H9 (cell line): Measurements from ENCODE around the gene LEF1. TPM values are rescaled to one million over a fixed set of nuclear protein-coding genes. Genes with fewer than 3 reads are reported as not detected.

Experiments
- DNase-seq: peaks from one replicate; pipeline ENCODE4 v3.0.0-alpha.2; 2017
- H2AFZ ChIP-seq: one replicate; pipeline ENCODE4 v1.6.1; 2013; ENCODE audit warnings: mild to moderate bottlenecking, low read length, control low read depth, moderate library complexity
- H2AK5ac ChIP-seq: 2 replicates; pipeline ENCODE4 v1.6.1; 2013; ENCODE audit warnings: low read length, control low read depth, mixed read lengths; ENCODE audit not compliant: insufficient read length
- H2BK120ac ChIP-seq: one replicate; pipeline ENCODE4 v1.6.1; 2013; ENCODE audit warnings: low read depth, mild to moderate bottlenecking, low read length, control low read depth, inconsistent platforms; ENCODE audit not compliant: poor library complexity, severe bottlenecking
- H2BK12ac ChIP-seq: 2 replicates; pipeline ENCODE4 v1.6.1; 2013; ENCODE audit warnings: low read length, control low read depth, mixed read lengths, low read depth; ENCODE audit not compliant: insufficient read length
- H2BK15ac ChIP-seq: 2 replicates; pipeline ENCODE4 v1.6.1; 2013; ENCODE audit warnings: low read depth, low read length, control low read depth
- H2BK20ac ChIP-seq: one replicate; pipeline ENCODE4 v1.6.1; 2013; ENCODE audit warnings: low read depth, mild to moderate bottlenecking, low read length, control low read depth, inconsistent platforms; ENCODE audit not compliant: poor library complexity, severe bottlenecking
- H2BK5ac ChIP-seq: 2 replicates; pipeline ENCODE4 v1.6.1; 2013; ENCODE audit warnings: low read length, control low read depth, mixed read lengths; ENCODE audit not compliant: insufficient read length
- H3K14ac ChIP-seq: 2 replicates; pipeline ENCODE4 v1.6.1; 2013; ENCODE audit warnings: low read length, control low read depth; ENCODE audit not compliant: insufficient read depth
- H3K18ac ChIP-seq: 2 replicates; pipeline ENCODE4 v1.6.1; 2013; ENCODE audit warnings: low read depth, mild to moderate bottlenecking, mixed read lengths, low read length, control low read depth; ENCODE audit not compliant: insufficient read length
- H3K23ac ChIP-seq: 2 replicates; pipeline ENCODE4 v1.6.1; 2013; ENCODE audit warnings: low read length, control low read depth, mixed read lengths, low read depth; ENCODE audit not compliant: insufficient read length
- H3K23me2 ChIP-seq: 2 replicates; pipeline ENCODE4 v1.6.1; 2013; ENCODE audit warnings: low read depth, mild to moderate bottlenecking, mixed read lengths, low read length, control low read depth; ENCODE audit not compliant: insufficient read length, poor library complexity, severe bottlenecking
- H3K27ac ChIP-seq: 2 replicates; pipeline ENCODE4 v1.5.1; 2013; ENCODE audit warnings: low read length, control low read depth, mixed read lengths, low read depth; ENCODE audit not compliant: insufficient read length
- H3K27me3 ChIP-seq: 2 replicates; pipeline ENCODE4 v1.6.1; 2013; ENCODE audit warnings: low read length, control low read depth, inconsistent platforms; ENCODE audit not compliant: insufficient read depth
- H3K4ac ChIP-seq: 2 replicates; pipeline ENCODE4 v1.6.1; 2013; ENCODE audit warnings: low read depth, mild to moderate bottlenecking, control low read depth, inconsistent platforms, low read length, moderate library complexity
- H3K4me1 ChIP-seq: 2 replicates; pipeline ENCODE4 v1.6.1; 2013; ENCODE audit warnings: low read length, control low read depth, inconsistent platforms; ENCODE audit not compliant: insufficient read depth
- H3K4me2 ChIP-seq: 2 replicates; pipeline ENCODE4 v1.6.1; 2013; ENCODE audit warnings: low read length, control low read depth, mixed read lengths; ENCODE audit not compliant: insufficient read length, insufficient read depth
- H3K56ac ChIP-seq: 2 replicates; pipeline ENCODE4 v1.6.1; 2013; ENCODE audit warnings: low read depth, mild to moderate bottlenecking, mixed read lengths, low read length, control low read depth; ENCODE audit not compliant: insufficient read length
- H3K79me1 ChIP-seq: 2 replicates; pipeline ENCODE4 v1.6.1; 2013; ENCODE audit warnings: low read depth, mild to moderate bottlenecking, moderate library complexity, low read length, control low read depth, inconsistent platforms; ENCODE audit not compliant: insufficient read depth, poor library complexity, severe bottlenecking
- H3K79me2 ChIP-seq: 2 replicates; pipeline ENCODE4 v1.6.1; 2013; ENCODE audit warnings: low read length, control low read depth, inconsistent platforms; ENCODE audit not compliant: insufficient read depth
- H3K9ac ChIP-seq: 2 replicates; pipeline ENCODE4 v1.6.1; 2013; ENCODE audit warnings: low read length, control low read depth, mixed read lengths; ENCODE audit not compliant: insufficient read length; ENCODE audit errors: extremely low read depth
- H3K9me3 ChIP-seq: one replicate; pipeline ENCODE4 v1.6.1; 2013; ENCODE audit warnings: low read depth, low read length, inconsistent platforms; ENCODE audit not compliant: control insufficient read depth
- H3T11ph ChIP-seq: one replicate; pipeline ENCODE4 v1.6.1; 2013; ENCODE audit warnings: mild to moderate bottlenecking, low read length, control low read depth, inconsistent platforms
- H4K20me1 ChIP-seq: one replicate; pipeline ENCODE4 v1.6.1; 2013; ENCODE audit not compliant: control insufficient read depth, insufficient read length, insufficient read depth
- H4K5ac ChIP-seq: 2 replicates; pipeline ENCODE4 v1.6.1; 2013; ENCODE audit warnings: low read depth, mild to moderate bottlenecking, mixed read lengths, low read length, control low read depth; ENCODE audit not compliant: insufficient read length
- H4K8ac ChIP-seq: replicated peaks from 2 replicates; pipeline ENCODE4 v1.6.1; 2013; ENCODE audit warnings: low read length, control low read depth, mixed read lengths, low read depth; ENCODE audit not compliant: insufficient read length
- H4K91ac ChIP-seq: 2 replicates; pipeline ENCODE4 v1.6.1; 2013; ENCODE audit warnings: low read depth, mild to moderate bottlenecking, moderate library complexity, mixed read lengths, low read length, control low read depth; ENCODE audit not compliant: insufficient read length
- H3K27ac Mint-ChIP-seq, 3 experiments: 2 replicates in 2 of 3; 3 replicates in 1 of 3; pipeline ENCODE4 v1.8.0; 2020 to 2021; ENCODE audit warnings: mixed read lengths in 3 of 3, mild to moderate bottlenecking in 1 of 3, moderate library complexity in 1 of 3
- H3K27me3 Mint-ChIP-seq: 2 replicates; pipeline ENCODE4 v1.8.0; 2021; ENCODE audit warnings: low read depth, mild to moderate bottlenecking, moderate library complexity, mixed read lengths
- H3K36me3 Mint-ChIP-seq, 3 experiments: 2 replicates in 2 of 3; 3 replicates in 1 of 3; pipeline ENCODE4 v1.8.0; 2020 to 2021; ENCODE audit warnings: low read depth in 3 of 3, mixed read lengths in 3 of 3; ENCODE audit not compliant: insufficient read depth in 1 of 3
- H3K4me1 Mint-ChIP-seq, 2 experiments: 2 replicates each; pipeline ENCODE4 v1.8.0; 2020; ENCODE audit warnings: mixed read lengths in 2 of 2
- H3K4me3 Mint-ChIP-seq, 2 experiments: 2 replicates in 1 of 2; 3 replicates in 1 of 2; pipeline ENCODE4 v1.8.0; 2020 to 2021; ENCODE audit warnings: mild to moderate bottlenecking in 2 of 2, mixed read lengths in 2 of 2, moderate library complexity in 1 of 2
- H3K9me3 Mint-ChIP-seq, 2 experiments: 2 replicates in 1 of 2; 3 replicates in 1 of 2; pipeline ENCODE4 v1.8.0; 2020; ENCODE audit warnings: mild to moderate bottlenecking in 2 of 2, mixed read lengths in 2 of 2, moderate library complexity in 1 of 2
- CTCF ChIP-seq: fragments of 200-600 bp; sonication (generic); conservative IDR thresholded peaks from 3 replicates; pipeline ENCODE4 v1.8.0; 2021; ENCODE audit warnings: antibody characterized with exemption, mild to moderate bottlenecking
- WGBS: extraction: QIAGEN DNeasy Blood & Tissue Kit; methylation state at CpG from one replicate; pipeline ENCODE4 v1.1.7; 2013; ENCODE audit warnings: missing lambda C conversion rate, low lambda C conversion rate, mixed read lengths; ENCODE audit not compliant: insufficient read length; ENCODE audit errors: extremely low coverage; 5-methylcytosine and 5-hydroxymethylcytosine counted together
- total RNA-seq: library from RNA; stranded (reverse); gene quantifications from 2 replicates; pipeline ENCODE4 v1.2.1, GENCODE V29; 2021

Gene LEF1
- total RNA-seq, 1 experiment from 2014 or later, result 2.5 TPM

- no CpG with 5 or more reads among the region's 5 CpGs for WGBS
- no peak overlapping the region for H2AFZ ChIP-seq
These were observed 139.0 kb downstream of the LEF1 start for GRCh38 chr4:108029731-108030130.

More at GRCh38 chr4:108029731-108030130, 139.0 kb downstream of the LEF1 start:
- TF ChIP-seq CTCF, result no peak
- Mint-ChIP-seq H3K36me3 (peaks cover 19 to 58% (median 53%) of the 10 kb centered on the region in 3 experiments), H3K9me3 (no peaks in the 10 kb centered on the region), H3K4me3 (no peak overlapping the region), H3K27ac (peak overlapping the region in 1 of 3 experiments; percentile 89; a peak in 2 of 7 replicates), H3K27me3 (no peaks in the 10 kb centered on the region), H3K4me1 (peaks cover 2 to 6% of the 10 kb centered on the region in 2 experiments; a peak in 1 of 4 replicates)
- H3K27me3 ChIP-seq, result no peaks in the 10 kb centered on the region
- H2BK120ac ChIP-seq, result no peak overlapping the region
- no peaks in the 10 kb centered on the region for H3K79me1 ChIP-seq
- H2BK12ac ChIP-seq, result no peak overlapping the region
- no peaks in the 10 kb centered on the region for H4K20me1 ChIP-seq
- no peak overlapping the region for H2BK15ac ChIP-seq
- DNase-seq, result no peak
- H2AK5ac ChIP-seq, result no peak overlapping the region
- H4K8ac ChIP-seq, result no peak overlapping the region
- H3K14ac ChIP-seq, result no peak overlapping the region
- H3K56ac ChIP-seq, result no peak overlapping the region
- H3K23ac ChIP-seq, result no peak overlapping the region
- H3K9me3 ChIP-seq, result no peaks in the 10 kb centered on the region
- H3T11ph ChIP-seq, result no peak overlapping the region
- H3K23me2 ChIP-seq, result no peaks in the 10 kb centered on the region
- H3K9ac ChIP-seq, result no peak overlapping the region
- H3K4ac ChIP-seq, result no peak overlapping the region
- H3K79me2 ChIP-seq, result no peaks in the 10 kb centered on the region
- H3K4me2 ChIP-seq, result no peak overlapping the region
- H3K27ac ChIP-seq, result no peak overlapping the region
- no peak overlapping the region for H2BK20ac ChIP-seq
- no peaks in the 10 kb centered on the region for H3K4me1 ChIP-seq
- no peak overlapping the region for H3K18ac ChIP-seq
- H2BK5ac ChIP-seq, result no peak overlapping the region
- no peak overlapping the region for H4K91ac ChIP-seq
- H4K5ac ChIP-seq, result no peak overlapping the region
